Measurements from ENCODE around the gene COLEC11.

Gene COLEC11

GRCh38 chr2:3585261-3586109 lies 9.4 kb upstream of the COLEC11 start:
- peak; percentile 91 for DNase-seq (ENCODE audit: low spot score)

GRCh38 chr2:3586220-3586619 lies 8.7 kb upstream of the COLEC11 start:
- DNase-seq (ENCODE audit: low spot score) = no peak

- DNase-seq (ENCODE audit: low spot score) = no peak
Observed at GRCh38 chr2:3587021-3587420, 7.9 kb upstream of the COLEC11 start.

GRCh38 chr2:3587432-3587831 lies 7.5 kb upstream of the COLEC11 start:
- no peak for DNase-seq (ENCODE audit: low spot score)

- no peak for DNase-seq (ENCODE audit: low spot score)
Observed at GRCh38 chr2:3588084-3588483, 6.8 kb upstream of the COLEC11 start.

GRCh38 chr2:3589086-3589485 lies 5.8 kb upstream of the COLEC11 start:
- DNase-seq (ENCODE audit: low spot score) = no peak

- no peak for DNase-seq (ENCODE audit: low spot score)
Observed at GRCh38 chr2:3595404-3595803, 492 bp downstream of the COLEC11 start.

GRCh38 chr2:3595985-3596384 lies 1.1 kb downstream of the COLEC11 start:
- DNase-seq (ENCODE audit: low spot score) = no peak

- DNase-seq (ENCODE audit: low spot score) = no peak
Observed at GRCh38 chr2:3596901-3597417, 2.0 kb downstream of the COLEC11 start.

GRCh38 chr2:3597567-3597966 lies 2.7 kb downstream of the COLEC11 start:
- no peak for DNase-seq (ENCODE audit: low spot score)

- no peak for DNase-seq (ENCODE audit: low spot score)
Observed at GRCh38 chr2:3598197-3598910, 3.4 kb downstream of the COLEC11 start.

GRCh38 chr2:3598912-3599854 lies 4.3 kb downstream of the COLEC11 start:
- DNase-seq (ENCODE audit: low spot score) = no peak

- no peak for DNase-seq (ENCODE audit: low spot score)
Observed at GRCh38 chr2:3600256-3600855, 5.4 kb downstream of the COLEC11 start.

- peak; percentile 53 for DNase-seq (ENCODE audit: low spot score)
Observed at GRCh38 chr2:3601561-3602271, 6.8 kb downstream of the COLEC11 start.

- no peak for DNase-seq (ENCODE audit: low spot score)
Observed at GRCh38 chr2:3602553-3603339, 7.8 kb downstream of the COLEC11 start.

GRCh38 chr2:3603536-3604206 lies 8.8 kb downstream of the COLEC11 start:
- DNase-seq (ENCODE audit: low spot score) = no peak

GRCh38 chr2:3604207-3604877 lies 9.4 kb downstream of the COLEC11 start:
- DNase-seq (ENCODE audit: low spot score) = no peak

GRCh38 chr2:3604991-3605961 lies 10.4 kb downstream of the COLEC11 start:
- peak; percentile 76 for DNase-seq (ENCODE audit: low spot score)
